Kidney (tissue), 14 donors: ENCODE data around the gene MYRIP. TPM values are rescaled to one million over a fixed set of nuclear protein-coding genes. Genes with fewer than 3 reads are reported as not detected.

Experiments
- DNase-seq, 5 donors: peaks; one replicate each; pipeline ENCODE4 v3.0.0-alpha.2; 2013 to 2020
- FAIRE-seq: peaks from 2 replicates; lab custom pipeline; 2012; peaks lifted over from hg19 to GRCh38; lab: Jason Lieb, UNC
- H3K27ac ChIP-seq, 2 donors: one replicate each; pipeline ENCODE4 v1.7.0; 2013; ENCODE audit warnings: low read depth in 2 of 2, low read length in 2 of 2, inconsistent platforms in 1 of 2
- H3K27me3 ChIP-seq: one replicate; pipeline ENCODE4 v1.7.1; 2013; ENCODE audit warnings: low read length, inconsistent platforms; ENCODE audit not compliant: control insufficient read depth, insufficient read depth
- H3K36me3 ChIP-seq, 3 donors: one replicate each; pipeline versions ENCODE4 v1.7.0 to v1.7.1; 2013; ENCODE audit warnings: low read length in 3 of 3, control low read depth in 1 of 3, inconsistent platforms in 1 of 3; ENCODE audit not compliant: insufficient read depth in 3 of 3, control insufficient read depth in 2 of 3
- H3K4me1 ChIP-seq, 3 donors: one replicate each; pipeline versions ENCODE4 v1.7.0 to v1.7.1; 2013; ENCODE audit warnings: low read length in 3 of 3, inconsistent platforms in 1 of 3, low read depth in 1 of 3; ENCODE audit not compliant: control insufficient read depth in 2 of 3, insufficient read depth in 2 of 3
- H3K4me3 ChIP-seq, 3 donors: one replicate each; pipeline versions ENCODE4 v1.7.0 to v1.8.1; 2013; ENCODE audit warnings: low read length in 3 of 3, control low read depth in 1 of 3, inconsistent platforms in 1 of 3
- H3K9ac ChIP-seq, 3 donors: one replicate each; pipeline versions ENCODE4 v1.7.0 to v1.7.1; 2013; ENCODE audit warnings: low read length in 3 of 3, control low read depth in 1 of 3, inconsistent platforms in 1 of 3
- H3K9me3 ChIP-seq, 3 donors: one replicate each; pipeline versions ENCODE4 v1.7.0 to v1.7.1; 2013; ENCODE audit warnings: low read length in 3 of 3, control low read depth in 1 of 3, inconsistent platforms in 1 of 3; ENCODE audit not compliant: control insufficient read depth in 2 of 3, insufficient read depth in 1 of 3
- intact Hi-C: fragments of 100-400 bp; cut with DNase I; formaldehyde crosslinking; loops from one replicate; pipeline ENCODE4 v1.11.1; 2022
- polyA plus RNA-seq: library from polyadenylated mRNA; stranded (reverse); fragments of 350-450 nt; fragmentation: Illumina TruSeq; extraction: RNeasy Lipid Tissue Mini Kit (QIAGEN cat#74804); gene quantifications from one replicate; pipeline ENCODE4 v1.2.3, GENCODE V29; 2014; ENCODE audit warnings: low read depth, low replicate concordance; ENCODE audit not compliant: insufficient read depth
- total RNA-seq: library from RNA; stranded (reverse); fragmentation: NEBNext Ultra II Directional; extraction: Animal tissue kit (Norgen Biotek cat#: 25700); gene quantifications from one replicate; pipeline ENCODE4 v1.2.1, GENCODE V29; 2021
- TF ChIP-seq, protein P1 (sequence below): IDR thresholded peaks from 3 replicates; pipeline ENCODE4 v1.5.1; 2012; ENCODE audit warnings: mild to moderate bottlenecking, moderate library complexity, borderline replicate concordance; ENCODE audit not compliant: insufficient read depth; ENCODE audit errors: extremely low read depth
- donor health status: control.
- donor health status: control.
- donor health status: control.
- donor health status: control.
- donor health status: control.
- donor health status: DM: yes; HTN: yes; CAD: no.
- donor health status: Normal renal cell carcinoma (clear cell type).

MYRIP gene
- total and polyA plus RNA-seq, 2 donors from 2014 or later, result 0.92 to 6.6 TPM

DNA sequence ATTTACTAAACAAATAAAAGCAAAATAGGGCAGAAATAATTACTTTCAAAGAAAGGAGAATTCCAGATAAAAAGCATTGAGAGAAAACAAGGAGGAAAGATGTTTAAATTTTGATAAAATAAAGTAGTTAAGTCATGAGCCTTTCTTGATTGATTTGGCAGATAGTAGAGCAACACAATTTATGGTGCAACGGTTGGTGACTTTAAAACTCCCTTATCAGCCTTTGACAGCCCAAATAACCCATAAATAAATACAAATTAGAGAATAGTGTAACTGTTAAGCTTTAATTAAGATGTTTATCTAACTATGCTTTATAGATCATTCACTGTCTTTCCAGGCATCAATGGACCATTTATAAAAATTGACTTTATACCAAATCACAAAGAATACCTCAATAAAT, 446.1 kb downstream of the MYRIP start:
- DNase-seq (no peak), FAIRE-seq (peak; percentile 19)
- no peaks in the 10 kb centered on the region for H3K36me3 ChIP-seq
- no peak overlapping the region for H3K9ac ChIP-seq
- H3K4me1 ChIP-seq, result no peaks in the 10 kb centered on the region
- no peaks in the 10 kb centered on the region for H3K27me3 ChIP-seq
- no peak overlapping the region for H3K4me3 ChIP-seq
- H3K9me3 ChIP-seq, result no peaks in the 10 kb centered on the region
- intact Hi-C loops, result no loop called here
- TF ChIP-seq, protein P1, sequence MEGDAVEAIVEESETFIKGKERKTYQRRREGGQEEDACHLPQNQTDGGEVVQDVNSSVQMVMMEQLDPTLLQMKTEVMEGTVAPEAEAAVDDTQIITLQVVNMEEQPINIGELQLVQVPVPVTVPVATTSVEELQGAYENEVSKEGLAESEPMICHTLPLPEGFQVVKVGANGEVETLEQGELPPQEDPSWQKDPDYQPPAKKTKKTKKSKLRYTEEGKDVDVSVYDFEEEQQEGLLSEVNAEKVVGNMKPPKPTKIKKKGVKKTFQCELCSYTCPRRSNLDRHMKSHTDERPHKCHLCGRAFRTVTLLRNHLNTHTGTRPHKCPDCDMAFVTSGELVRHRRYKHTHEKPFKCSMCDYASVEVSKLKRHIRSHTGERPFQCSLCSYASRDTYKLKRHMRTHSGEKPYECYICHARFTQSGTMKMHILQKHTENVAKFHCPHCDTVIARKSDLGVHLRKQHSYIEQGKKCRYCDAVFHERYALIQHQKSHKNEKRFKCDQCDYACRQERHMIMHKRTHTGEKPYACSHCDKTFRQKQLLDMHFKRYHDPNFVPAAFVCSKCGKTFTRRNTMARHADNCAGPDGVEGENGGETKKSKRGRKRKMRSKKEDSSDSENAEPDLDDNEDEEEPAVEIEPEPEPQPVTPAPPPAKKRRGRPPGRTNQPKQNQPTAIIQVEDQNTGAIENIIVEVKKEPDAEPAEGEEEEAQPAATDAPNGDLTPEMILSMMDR, result no peak
- no peak overlapping the region for H3K27ac ChIP-seq

DNA sequence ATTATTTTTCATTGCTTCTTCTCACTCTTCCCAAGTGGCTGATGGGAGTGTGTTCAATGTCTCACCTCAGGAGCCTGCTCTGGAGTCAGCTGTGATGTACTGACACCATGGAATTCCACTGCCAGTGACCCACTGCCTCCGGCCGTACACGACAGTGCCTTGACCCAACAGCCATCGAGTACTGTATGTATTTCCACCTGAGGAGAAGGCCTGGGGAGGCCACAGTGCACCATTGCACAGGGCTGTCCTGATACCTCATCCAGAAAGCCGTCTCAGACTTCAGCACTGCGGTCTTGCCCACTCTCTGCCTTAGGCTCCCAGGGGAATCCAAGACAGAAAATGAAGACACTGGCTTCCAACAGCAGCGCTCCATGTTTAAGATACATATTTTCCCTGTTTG, 448.7 kb downstream of the MYRIP start:
- no peak overlapping the region for H3K4me3 ChIP-seq
- FAIRE-seq (no peak), DNase-seq (no peak)
- no peaks in the 10 kb centered on the region for H3K36me3 ChIP-seq
- intact Hi-C loops, result no loop called here
- H3K9ac ChIP-seq, result no peak overlapping the region
- no peaks in the 10 kb centered on the region for H3K27me3 ChIP-seq
- no peaks in the 10 kb centered on the region for H3K4me1 ChIP-seq
- H3K9me3 ChIP-seq, result no peaks in the 10 kb centered on the region
- no peak overlapping the region for H3K27ac ChIP-seq
- TF ChIP-seq, protein P1, result no peak

DNA sequence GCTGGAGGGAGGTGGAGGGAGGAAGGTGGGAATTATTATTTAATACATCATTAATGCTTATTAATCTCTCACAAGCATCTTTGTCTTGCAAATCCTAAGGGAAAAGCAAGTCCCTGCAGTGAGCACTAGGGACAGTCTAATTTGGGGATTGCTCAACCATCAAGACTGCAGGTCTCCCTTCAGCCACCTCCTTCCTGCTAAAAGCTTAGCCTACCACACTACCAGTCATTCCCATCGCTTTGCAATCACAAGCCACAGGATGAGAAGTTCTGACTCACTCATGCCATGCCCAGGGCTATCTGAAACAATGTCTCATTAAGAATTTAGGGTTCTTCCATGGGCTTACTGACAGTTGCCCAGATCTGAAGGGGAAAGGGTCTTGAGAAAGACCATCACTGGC, 449.1 kb downstream of the MYRIP start:
- Histone ChIP-seq H3K9me3 (no peaks in the 10 kb centered on the region), H3K4me3 (no peak overlapping the region), H3K4me1 (no peaks in the 10 kb centered on the region), H3K27ac (no peak overlapping the region), H3K9ac (no peak overlapping the region), H3K27me3 (no peaks in the 10 kb centered on the region), H3K36me3 (no peaks in the 10 kb centered on the region)
- intact Hi-C loops, result no loop called here
- DNase-seq, result no peak
- FAIRE-seq, result no peak
- TF ChIP-seq, protein P1, result no peak

DNA sequence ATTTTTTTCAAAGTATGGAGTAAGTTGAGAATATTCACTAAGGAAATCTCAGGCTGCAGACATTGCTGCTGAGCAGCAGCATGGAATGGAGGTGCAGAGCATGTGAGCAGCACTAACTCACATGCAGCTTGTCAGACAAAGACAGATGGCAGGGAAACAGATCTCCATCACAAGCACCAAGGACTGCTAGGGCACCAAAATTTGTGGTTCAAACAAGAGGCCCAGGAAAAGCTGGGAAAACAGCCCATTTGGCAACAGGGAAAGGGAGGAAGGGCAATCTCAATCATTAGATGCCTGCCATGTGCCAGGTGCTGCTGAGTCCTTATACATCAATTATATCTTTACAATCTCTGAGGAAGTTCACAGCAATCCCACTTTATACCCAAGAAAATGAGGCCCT, 452.9 kb downstream of the MYRIP start:
- Histone ChIP-seq H3K9me3 (no peaks in the 10 kb centered on the region), H3K9ac (no peak overlapping the region), H3K27me3 (no peaks in the 10 kb centered on the region), H3K4me3 (no peak overlapping the region), H3K4me1 (peaks cover 0 to 9% (median 7%) of the 10 kb centered on the region in 3 donors), H3K36me3 (no peaks in the 10 kb centered on the region), H3K27ac (no peak overlapping the region)
- intact Hi-C loops, result no loop called here
- TF ChIP-seq, protein P1, result no peak
- no peak for FAIRE-seq
- no peak for DNase-seq
